GM12878 (cell line): ENCODE data around the gene EVX2. TPM values are rescaled to one million over a fixed set of nuclear protein-coding genes. Genes with fewer than 3 reads are reported as not detected.

Experiments
- ATAC-seq: fragments of 200-7000 bp; cut with Tn5 transposase; 3 replicates; pipeline ENCODE4 v1.9.1; 2020; ENCODE audit warnings: mild to moderate bottlenecking, moderate library complexity
- BruUV-seq: library from RNA; stranded (reverse); fragments of 400-500 nt; replicated peaks from 2 replicates; lab custom pipeline; 2021; lab: Mats Ljungman, UMichigan
- CTCF ChIA-PET: fragments of 300-600 bp; sonication (Branson Sonifier 250); formaldehyde crosslinking; extraction: SDS; loops from one replicate; lab custom pipeline; 2021; ENCODE audit warnings: inconsistent platforms; lab: Yijun Ruan, JAX
- POLR2A ChIA-PET: fragments of 350-600 bp; formaldehyde crosslinking; extraction: SDS; loops from one replicate; lab custom pipeline; 2021; ENCODE audit warnings: inconsistent platforms; lab: Charles Lee
- RAD21 ChIA-PET: fragments of 300-600 bp; sonication (Branson Sonifier 250); formaldehyde crosslinking; loops from one replicate; lab custom pipeline; 2023; ENCODE audit warnings: antibody characterized with exemption; ENCODE audit not compliant: unreplicated experiment; lab: Charles Lee
- SMC1A ChIA-PET: fragments of 300-600 bp; sonication (Branson Sonifier 250); formaldehyde crosslinking; loops from one replicate; lab custom pipeline; 2023; ENCODE audit not compliant: unreplicated experiment, uncharacterized antibody; lab: Charles Lee
- DNase-seq: peaks from one replicate; pipeline ENCODE4 v3.0.0-alpha.2; 2011; ENCODE audit warnings: low read depth, low spot score
- FAIRE-seq: peaks from 3 replicates; lab custom pipeline; 2011; peaks lifted over from hg19 to GRCh38; lab: Jason Lieb, UNC
- H2AFZ ChIP-seq: 2 replicates; pipeline ENCODE4 v1.6.0; 2011; ENCODE audit warnings: low read depth, low read length, control low read depth; ENCODE audit not compliant: control insufficient read depth
- H3K27ac ChIP-seq: 2 replicates; pipeline ENCODE4 v1.5.1; 2011; ENCODE audit warnings: control low read depth; ENCODE audit not compliant: control insufficient read depth, insufficient read depth
- H3K27me3 ChIP-seq, 2 experiments: replicated peaks in 1 of 2; 2 replicates each; pipeline versions ENCODE4 v1.6.0 to v1.6.1; 2011; ENCODE audit warnings: low read length in 1 of 2; ENCODE audit not compliant: control insufficient read depth in 2 of 2, insufficient read depth in 2 of 2
- H3K36me3 ChIP-seq, 2 experiments: 2 replicates each; pipeline ENCODE4 v1.5.1; 2011; ENCODE audit warnings: low read length in 1 of 2; ENCODE audit not compliant: control insufficient read depth in 2 of 2, insufficient read depth in 2 of 2
- H3K4me1 ChIP-seq: 2 replicates; pipeline ENCODE4 v1.6.1; 2011; ENCODE audit warnings: mild to moderate bottlenecking, low read length, moderate library complexity, mixed read lengths; ENCODE audit not compliant: control insufficient read depth, insufficient read depth
- H3K4me2 ChIP-seq: 2 replicates; pipeline ENCODE4 v1.6.0; 2011; ENCODE audit warnings: control low read depth; ENCODE audit not compliant: control insufficient read depth, insufficient read depth
- H3K4me3 ChIP-seq: fragments of 200-600 bp; sonication (generic); 2 replicates; pipeline ENCODE4 v1.5.1; 2016
- H3K79me2 ChIP-seq: 2 replicates; pipeline ENCODE4 v1.6.0; 2011; ENCODE audit warnings: low read length; ENCODE audit not compliant: control insufficient read depth, insufficient read depth
- H3K9ac ChIP-seq: 2 replicates; pipeline ENCODE4 v1.8.0; 2011; ENCODE audit warnings: low read length, control low read depth, mixed read lengths; ENCODE audit not compliant: control insufficient read depth, insufficient read depth
- H3K9me3 ChIP-seq: replicated peaks from 3 replicates; pipeline ENCODE4 v1.5.1; 2011; ENCODE audit warnings: mild to moderate bottlenecking, low read length; ENCODE audit not compliant: control insufficient read depth, insufficient read depth
- H4K20me1 ChIP-seq: 2 replicates; pipeline ENCODE4 v1.6.0; 2011; ENCODE audit not compliant: control insufficient read depth, insufficient read depth
- MYC ChIP-seq: IDR thresholded peaks from 2 replicates; pipeline ENCODE4 v1.6.1; 2011; ENCODE audit warnings: mild to moderate bottlenecking, low read length, moderate library complexity, inconsistent platforms; ENCODE audit not compliant: insufficient read depth, insufficient replicate concordance, insufficient read length, severe bottlenecking
- NFIC ChIP-seq: IDR thresholded peaks from 2 replicates; pipeline ENCODE4 v1.6.1; 2012; ENCODE audit warnings: low read depth, mild to moderate bottlenecking, inconsistent platforms, low read length, moderate library complexity
- PAX8 ChIP-seq: fragments of 450-650 bp; IDR thresholded peaks from 2 replicates; pipeline ENCODE4 v1.6.1; 2017; ENCODE audit warnings: mild to moderate bottlenecking, moderate library complexity
- TCF3 ChIP-seq: IDR thresholded peaks from 2 replicates; pipeline ENCODE4 v1.6.1; 2012; ENCODE audit warnings: low read depth, mild to moderate bottlenecking, low read length, borderline replicate concordance; ENCODE audit not compliant: insufficient read depth
- WRNIP1 ChIP-seq: IDR thresholded peaks from 2 replicates; pipeline ENCODE4 v1.6.1; 2011; ENCODE audit warnings: low read depth, low read length, improper control_type of control experiment, borderline replicate concordance
- ZBTB4 ChIP-seq: fragments of 450-650 bp; formaldehyde crosslinking; IDR thresholded peaks from 2 replicates; pipeline ENCODE4 v1.4.0; 2022; ENCODE audit warnings: mild to moderate bottlenecking, moderate library complexity
- WGBS: methylation state at CpG from one replicate; pipeline ENCODE4 v1.1.6; 2016; ENCODE audit warnings: low lambda C conversion rate; ENCODE audit not compliant: insufficient replicate concordance, insufficient coverage; ENCODE audit errors: missing lambda C conversion rate; 5-methylcytosine and 5-hydroxymethylcytosine counted together
- in situ Hi-C: fragments of 300-500 bp; cut with MboI; formaldehyde crosslinking; loops from 9 replicates; pipeline ENCODE4 v1.14.3; 2018; ENCODE audit warnings: mixed read lengths
- intact Hi-C: fragments of 100-400 bp; cut with micrococcal nuclease; formaldehyde crosslinking; loops from one replicate; pipeline ENCODE4 v1.14.2; 2022; ENCODE audit not compliant: unreplicated experiment
- polyA plus RNA-seq, 11 experiments: library from polyadenylated mRNA; depleted of rRNA in 4 of 11; unstranded in 6 of 11; stranded (reverse) in 5 of 11; fragments of >200 nt; fragmentation: Nextera tagmentation in 4 of 11; fragmentation: Illumina TruSeq in 1 of 11; extraction: Ambion mirVana in 4 of 11; extraction: Trizol in 1 of 11; gene quantifications; 1 replicate in 1 of 11; 2 replicates in 10 of 11; pipeline versions ENCODE4 v1.2.1 to v1.2.3, GENCODE V29; 2011 to 2016; ENCODE audit warnings: inconsistent platforms in 2 of 11, missing spikeins in 2 of 11, low read depth in 1 of 11
- total RNA-seq, 4 experiments: library from RNA; depleted of rRNA in 3 of 4; stranded (reverse); fragments of >200 nt in 3 of 4; fragmentation: Illumina TruSeq in 1 of 4; extraction: Trizol in 1 of 4; gene quantifications; 2 replicates each; pipeline versions ENCODE4 v1.2.1 to v1.2.3, GENCODE V29; 2013 to 2021

Gene EVX2
- total and polyA plus RNA-seq, 10 of the 15 experiments (the other 5 are each of a cell fraction or from before 2014, with no cell fraction given), result not detected

- ATAC-seq, result no peak
- intact Hi-C loops, result no loop called here
- Histone ChIP-seq H3K4me1 (no peaks in the 10 kb centered on the region), H3K9ac (no peak overlapping the region), H3K79me2 (no peaks in the 10 kb centered on the region), H2AFZ (no peak overlapping the region), H3K27ac (no peak overlapping the region), H3K36me3 (no peaks in the 10 kb centered on the region), H3K4me2 (peak overlapping the region; percentile 17; the same call in 1 of the 2 replicates), H3K4me3 (no peak overlapping the region), H3K27me3 (peaks cover 14 to 34% of the 10 kb centered on the region in 2 experiments), H3K9me3 (peaks cover 3% of the 10 kb centered on the region; the same call in 1 of the 3 replicates), H4K20me1 (no peaks in the 10 kb centered on the region)
- no peak for DNase-seq
- RAD21 ChIA-PET, result no interaction called here
- in situ Hi-C loops, result no loop called here
- POLR2A ChIA-PET, result no interaction called here
- SMC1A ChIA-PET, result no interaction called here
- 23% methylated on average over 25 of the region's 25 CpGs for WGBS
- no peak for FAIRE-seq
- CTCF ChIA-PET, result no interaction called here
- no TSS peak for BruUV-seq
- TF ChIP-seq NFIC, result no peak
- TF ChIP-seq MYC, result no peak
- no peak for TF ChIP-seq TCF3
- TF ChIP-seq PAX8, result no peak
- no peak for TF ChIP-seq WRNIP1
- no peak for TF ChIP-seq ZBTB4 (CRISPR knock-in tag)
These were observed 22.2 kb upstream of the EVX2 start for GRCh38 chr2:176105730-176106580.
